HG02623 (cell line): ENCODE measurements around the gene PHF21A.
A peak's percentile ranks its signal among the peaks of the same experiment; 100 is the strongest.

ENCODE experiments used
- ATAC-seq: cut with Tn5 transposase; IDR thresholded peaks from one replicate; pipeline ENCODE4 v1.9.1; 2021; ENCODE audit warnings: moderate library complexity; ENCODE audit not compliant: unreplicated experiment

Gene PHF21A

GRCh38 chr11:45889555-45889954, 231.7 kb downstream of the PHF21A start:
- ATAC-seq, result no peak

GRCh38 chr11:45887587-45887986, 233.7 kb downstream of the PHF21A start:
- ATAC-seq, result no peak

GRCh38 chr11:45886816-45887520, 234.3 kb downstream of the PHF21A start:
- no peak for ATAC-seq

GRCh38 chr11:45885921-45886721, 235.1 kb downstream of the PHF21A start:
- no peak for ATAC-seq

- peak; percentile 62 for ATAC-seq
Measured at GRCh38 chr11:45885274-45885920, 235.9 kb downstream of the PHF21A start, which contains the start of gene MAPK8IP1. MAPK8IP1 (plus strand) TSS chr11:45885651; CDS start chr11:45885821, 170 bp downstream.

- ATAC-seq, result no peak
Measured at GRCh38 chr11:45884596-45885185, 236.6 kb downstream of the PHF21A start.
